NB4 (cell line): Measurements from ENCODE around the gene RASGRP1.

Source experiments
- CTCF ChIP-seq: IDR thresholded peaks from one replicate; pipeline ENCODE4 v1.5.1; 2012; ENCODE audit warnings: low read depth, low read length
- MAX ChIP-seq: IDR thresholded peaks from 2 replicates; pipeline ENCODE4 v1.6.1; 2011; ENCODE audit warnings: low read depth, low read length
- MYC ChIP-seq: IDR thresholded peaks from 2 replicates; pipeline ENCODE4 v1.6.1; 2011; ENCODE audit warnings: low read depth, low read length
- POLR2A ChIP-seq: IDR thresholded peaks from 2 replicates; pipeline ENCODE4 v1.6.1; 2011; ENCODE audit warnings: mild to moderate bottlenecking; ENCODE audit not compliant: insufficient read length; ENCODE audit errors: extremely low read depth

GRCh38 chr15:38476120-38476519 lies 88.5 kb downstream of the RASGRP1 start:
- TF ChIP-seq CTCF (no peak), MYC (no peak), POLR2A (no peak), MAX (no peak)
